Regular cardiac myocyte (primary cell): ENCODE measurements around the gene OR51E1. TPM values are rescaled to one million over a fixed set of nuclear protein-coding genes. Genes with fewer than 3 reads are reported as not detected.

Experiments
- total RNA-seq: library from RNA; depleted of rRNA; stranded (reverse); fragments of >200 nt; gene quantifications from 2 replicates; pipeline ENCODE4 v1.2.3, GENCODE V29; 2014

Gene OR51E1
- total RNA-seq = not detected in 2 replicates

DNA sequence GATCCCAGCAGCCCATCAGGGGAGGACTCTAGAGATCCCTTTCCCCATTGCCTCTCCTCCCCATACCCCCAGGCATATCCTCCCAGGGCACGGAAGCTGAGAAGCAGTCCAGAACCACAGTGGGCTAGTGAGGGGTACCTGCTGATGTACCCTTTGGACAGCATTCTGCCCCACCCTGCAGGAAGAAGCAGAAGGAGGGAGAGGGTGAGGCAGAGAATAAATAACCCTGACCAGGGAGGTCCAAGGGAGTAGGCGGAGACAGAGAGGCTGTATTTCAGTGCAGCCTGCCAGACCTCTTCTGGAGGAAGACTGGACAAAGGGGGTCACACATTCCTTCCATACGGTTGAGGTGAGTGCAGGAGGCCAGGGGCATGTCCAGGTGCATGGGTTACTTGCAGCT lies at the start of gene OR51E1:
OR51E1 (plus strand) TSS at position 301 of the 400 bp plus-strand sequence. CDS start 8,545 bp downstream, outside the sequence.

GRCh38 chr11:4607781-4608666 lies 35.8 kb upstream of the OR51E1 start, which contains the start of gene TRIM68:
Gene TRIM68 (minus strand): TSS chr11:4608231. CDS start chr11:4605504, 2,727 bp downstream.

GRCh38 chr11:4636962-4637661 lies 6.7 kb upstream of the OR51E1 start, which contains the start of gene OR51D1:
Gene OR51D1 (plus strand): TSS chr11:4637477. CDS start chr11:4639791, 2,314 bp downstream.

GRCh38 chr11:4697585-4697984 lies 53.8 kb downstream of the OR51E1 start, which contains the start of gene OR51E2:
Gene OR51E2 (minus strand): TSS chr11:4697853. CDS start chr11:4682711, 15,142 bp downstream.

GRCh38 chr11:4704054-4704789 lies 60.4 kb downstream of the OR51E1 start, which contains the start of gene MMP26:
Gene MMP26 (plus strand): TSS chr11:4704784.

Other genes starting within 250 kb of the OR51E1 start
- gene OR52K2, start 194.7 kb upstream of the OR51E1 start, total RNA-seq = not detected in 2 replicates
- gene OR52K1, start 161.3 kb upstream of the OR51E1 start, total RNA-seq = not detected in 2 replicates
- not detected in 2 replicates for gene OR52M1, start 98.8 kb upstream of the OR51E1 start, total RNA-seq
- not detected in 2 replicates for gene OR52I2, start 62.2 kb upstream of the OR51E1 start, total RNA-seq
- not detected in 2 replicates for gene OR52I1, start 49.9 kb upstream of the OR51E1 start, total RNA-seq
- 7.7 and 11.0 TPM in 2 replicates for gene TRIM68, start 35.8 kb upstream of the OR51E1 start, total RNA-seq
- gene OR51D1, start 6.5 kb upstream of the OR51E1 start, total RNA-seq = not detected in 2 replicates
- gene OR51E2, start 53.9 kb downstream of the OR51E1 start, total RNA-seq = 0.19 and 0.56 TPM in 2 replicates
- gene MMP26, start 60.8 kb downstream of the OR51E1 start, total RNA-seq = not detected in 2 replicates
- not detected in 2 replicates for gene OR51F1, start 126.0 kb downstream of the OR51E1 start, total RNA-seq
- gene OR52R1, start 160.4 kb downstream of the OR51E1 start, total RNA-seq = not detected in 2 replicates
- not detected in 2 replicates for gene OR51F2, start 177.3 kb downstream of the OR51E1 start, total RNA-seq
- not detected in 2 replicates for gene OR51S1, start 205.2 kb downstream of the OR51E1 start, total RNA-seq
- not detected in 2 replicates for gene OR51T1, start 237.9 kb downstream of the OR51E1 start, total RNA-seq